ENCODE measurements around the gene PLPPR4.

The PLPPR4 gene

GRCh38 chr1:99348397-99349132, 84.3 kb downstream of the PLPPR4 start:
- DNase-seq (ENCODE audit: low spot score): no peak

- DNase-seq (ENCODE audit: low spot score): no peak
Measured at GRCh38 chr1:99352821-99353220, 88.5 kb downstream of the PLPPR4 start.

- no peak for DNase-seq (ENCODE audit: low spot score)
Measured at GRCh38 chr1:99358770-99359169, 94.5 kb downstream of the PLPPR4 start.

All from NAMALWA (cell line).